ENCODE data around the gene SDK2.
A peak's percentile ranks its signal among the peaks of the same experiment; 100 is the strongest.

The SDK2 gene

GRCh38 chr17:73297934-73298861 is 346.0 kb downstream of the SDK2 start:
- peak; percentile 17 for DNase-seq (ENCODE audit: low spot score)

GRCh38 chr17:73293480-73293911 is 350.7 kb downstream of the SDK2 start:
- DNase-seq (ENCODE audit: low spot score) = peak; percentile 97

- DNase-seq (ENCODE audit: low spot score) = peak; percentile 73
Measured at GRCh38 chr17:73293031-73293430, 351.2 kb downstream of the SDK2 start.

- peak; percentile 97 for DNase-seq (ENCODE audit: low spot score)
Measured at GRCh38 chr17:73292031-73292531, 352.2 kb downstream of the SDK2 start.

GRCh38 chr17:73291260-73291801 is 352.9 kb downstream of the SDK2 start:
- peak; percentile 92 for DNase-seq (ENCODE audit: low spot score)

- no peak for DNase-seq (ENCODE audit: low spot score)
Measured at GRCh38 chr17:73290399-73291259, 353.6 kb downstream of the SDK2 start.

- DNase-seq (ENCODE audit: low spot score) = no peak
Measured at GRCh38 chr17:73289549-73290254, 354.5 kb downstream of the SDK2 start.

- peak; percentile 22 for DNase-seq (ENCODE audit: low spot score)
Measured at GRCh38 chr17:73288534-73289302, 355.5 kb downstream of the SDK2 start.

- DNase-seq (ENCODE audit: low spot score) = no peak
Measured at GRCh38 chr17:73286863-73287296, 357.4 kb downstream of the SDK2 start.

- DNase-seq (ENCODE audit: low spot score) = no peak
Measured at GRCh38 chr17:73285916-73286862, 358.1 kb downstream of the SDK2 start.

- no peak for DNase-seq (ENCODE audit: low spot score)
Measured at GRCh38 chr17:73285603-73285908, 358.7 kb downstream of the SDK2 start.

GRCh38 chr17:73284906-73285602 is 359.2 kb downstream of the SDK2 start:
- DNase-seq (ENCODE audit: low spot score) = no peak

Measured in kidney tubule cell (primary cell).